Large intestine (tissue), 3 donors: ENCODE measurements around the gene RALB. TPM values are rescaled to one million over a fixed set of nuclear protein-coding genes. Genes with fewer than 3 reads are reported as not detected.

Experiments used
- DNase-seq, 2 donors: peaks; one replicate each; pipeline versions ENCODE4 v3.0.0 to v3.0.0-alpha.2; 2013
- H3K27ac ChIP-seq: one replicate; pipeline ENCODE4 v1.5.1; 2013; ENCODE audit warnings: low read length
- H3K27me3 ChIP-seq: 2 replicates; pipeline ENCODE4 v1.6.1; 2013; ENCODE audit warnings: low read length; ENCODE audit not compliant: control insufficient read depth, insufficient read depth
- H3K36me3 ChIP-seq: 2 replicates; pipeline ENCODE4 v1.6.1; 2013; ENCODE audit warnings: low read length; ENCODE audit not compliant: control insufficient read depth, insufficient read depth
- H3K4me1 ChIP-seq: one replicate; pipeline ENCODE4 v1.6.1; 2013; ENCODE audit warnings: low read length; ENCODE audit not compliant: control insufficient read depth, insufficient read depth
- H3K4me3 ChIP-seq: one replicate; pipeline ENCODE4 v1.5.1; 2013; ENCODE audit warnings: low read length
- H3K9me3 ChIP-seq: one replicate; pipeline ENCODE4 v1.6.1; 2013; ENCODE audit warnings: mild to moderate bottlenecking, low read depth, low read length, moderate library complexity; ENCODE audit not compliant: control insufficient read depth
- WGBS: methylation state at CpG from one replicate; pipeline ENCODE4 v1.1.5; 2013; ENCODE audit warnings: low lambda C conversion rate; ENCODE audit not compliant: insufficient coverage; 5-methylcytosine and 5-hydroxymethylcytosine counted together
- polyA plus RNA-seq: library from polyadenylated mRNA; unstranded; fragments of 120-200 nt; gene quantifications from one replicate; pipeline ENCODE4 v1.2.1, GENCODE V29; 2013

Gene RALB
- polyA plus RNA-seq, 1 donor = 102 TPM

GRCh38 chr2:120209427-120210269 lies 43.0 kb upstream of the RALB start:
- Histone ChIP-seq H3K27me3 (no peaks in the 10 kb centered on the region), H3K9me3 (no peaks in the 10 kb centered on the region), H3K27ac (no peak overlapping the region), H3K4me1 (no peaks in the 10 kb centered on the region), H3K4me3 (no peak overlapping the region), H3K36me3 (no peaks in the 10 kb centered on the region)
- no CpG with 5 or more reads among the region's 12 CpGs for whole genome bisulfite sequencing
- DNase-seq = no peak

- H3K27ac ChIP-seq = no peak overlapping the region
Measured at GRCh38 chr2:120210270-120210693, 42.4 kb upstream of the RALB start.

GRCh38 chr2:120218181-120218580 lies 34.5 kb upstream of the RALB start:
- WGBS = no CpG with 5 or more reads among the region's 5 CpGs
- H3K27ac ChIP-seq = no peak overlapping the region

More at GRCh38 chr2:120210270-120210693, 42.4 kb upstream of the RALB start:
- Histone ChIP-seq H3K4me3 (no peak overlapping the region), H3K9me3 (no peaks in the 10 kb centered on the region), H3K27me3 (no peaks in the 10 kb centered on the region), H3K4me1 (no peaks in the 10 kb centered on the region), H3K36me3 (no peaks in the 10 kb centered on the region)
- no peak for DNase-seq
- no CpG with 5 or more reads among the region's 10 CpGs for WGBS

GRCh38 chr2:120219291-120219690 lies 33.4 kb upstream of the RALB start:
- WGBS = 95% methylated on average over 3 of the region's 5 CpGs
- Histone ChIP-seq H3K36me3 (peaks cover 23% of the 10 kb centered on the region), H3K27me3 (no peaks in the 10 kb centered on the region), H3K27ac (no peak overlapping the region), H3K4me3 (no peak overlapping the region), H3K9me3 (peaks cover 27% of the 10 kb centered on the region), H3K4me1 (peaks cover 14% of the 10 kb centered on the region)
- no peak for DNase-seq

More at GRCh38 chr2:120218181-120218580, 34.5 kb upstream of the RALB start:
- peaks cover 27% of the 10 kb centered on the region for H3K9me3 ChIP-seq
- H3K4me1 ChIP-seq = peaks cover 8% of the 10 kb centered on the region
- no peak for DNase-seq
- H3K27me3 ChIP-seq = no peaks in the 10 kb centered on the region
- H3K4me3 ChIP-seq = no peak overlapping the region
- H3K36me3 ChIP-seq = peaks cover 23% of the 10 kb centered on the region

- H3K4me3 ChIP-seq = no peak overlapping the region
- peaks cover 17% of the 10 kb centered on the region for H3K4me1 ChIP-seq
- DNase-seq = no peak
- peaks cover 27% of the 10 kb centered on the region for H3K9me3 ChIP-seq
- H3K27me3 ChIP-seq = no peaks in the 10 kb centered on the region
- H3K27ac ChIP-seq = no peak overlapping the region
- no CpG with 5 or more reads among the region's 5 CpGs for WGBS
- H3K36me3 ChIP-seq = peaks cover 23% of the 10 kb centered on the region
Measured at GRCh38 chr2:120219766-120220165, 32.9 kb upstream of the RALB start.

GRCh38 chr2:120220756-120221155 lies 31.9 kb upstream of the RALB start:
- no peak for DNase-seq
- H3K4me3 ChIP-seq = no peak overlapping the region
- peaks cover 22% of the 10 kb centered on the region for H3K9me3 ChIP-seq
- no peak overlapping the region for H3K27ac ChIP-seq
- no peaks in the 10 kb centered on the region for H3K27me3 ChIP-seq
- H3K36me3 ChIP-seq = peaks cover 23% of the 10 kb centered on the region
- H3K4me1 ChIP-seq = peaks cover 17% of the 10 kb centered on the region
- WGBS = no CpG with 5 or more reads among the region's 2 CpGs

- Histone ChIP-seq H3K4me3 (no peak overlapping the region), H3K9me3 (peaks cover 14% of the 10 kb centered on the region), H3K27me3 (no peaks in the 10 kb centered on the region), H3K36me3 (peaks cover 23% of the 10 kb centered on the region), H3K4me1 (peaks cover 17% of the 10 kb centered on the region), H3K27ac (no peak overlapping the region)
- WGBS = no CpG with 5 or more reads among the region's 8 CpGs
- no peak for DNase-seq
Measured at GRCh38 chr2:120221616-120222015, 31.0 kb upstream of the RALB start.

- DNase-seq = no peak
Measured at GRCh38 chr2:120222186-120223033, 30.2 kb upstream of the RALB start.

GRCh38 chr2:120223034-120223912 lies 29.4 kb upstream of the RALB start, which contains the start of gene TMEM185B:
Gene TMEM185B (minus strand): TSS chr2:120223400. CDS start chr2:120222976, 424 bp downstream.
- H3K9me3 ChIP-seq = peaks cover 9% of the 10 kb centered on the region
- WGBS = no CpG with 5 or more reads among the region's 108 CpGs
- peaks cover 23% of the 10 kb centered on the region for H3K36me3 ChIP-seq
- DNase-seq = peak; percentile 79 to 96
- H3K4me1 ChIP-seq = peaks cover 20% of the 10 kb centered on the region
- H3K4me3 ChIP-seq = peak within 1 kb of the TSS; percentile 59
- H3K27me3 ChIP-seq = no peaks in the 10 kb centered on the region
- peak within 1 kb of the TSS; percentile 90 for H3K27ac ChIP-seq

More at GRCh38 chr2:120222186-120223033, 30.2 kb upstream of the RALB start:
- 100% methylated on average over 4 of the region's 49 CpGs for WGBS
- H3K4me3 ChIP-seq = peak overlapping the region; percentile 30
- H3K27me3 ChIP-seq = no peaks in the 10 kb centered on the region
- peak overlapping the region; percentile 40 for H3K27ac ChIP-seq
- H3K36me3 ChIP-seq = peaks cover 23% of the 10 kb centered on the region
- peaks cover 19% of the 10 kb centered on the region for H3K4me1 ChIP-seq
- H3K9me3 ChIP-seq = peaks cover 13% of the 10 kb centered on the region
